ACHN (cell line): ENCODE data around the gene EPHB2.

Experiments
- DNase-seq: peaks from one replicate; pipeline ENCODE4 v3.0.0-alpha.2; 2015
- in situ Hi-C: cut with HindIII; loops from 2 replicates; pipeline ENCODE4 v1.10.0; 2017; ENCODE audit warnings: low sequenced_read_pairs, low pct_ligation_motif_present, low pct_unique_long_range_greater_than_20kb

The EPHB2 gene

GRCh38 chr1:22807340-22807739, 96.7 kb downstream of the EPHB2 start:
- no peak for DNase-seq
- in situ Hi-C loops: no loop called here

- no peak for DNase-seq
- in situ Hi-C loops: no loop called here
Observed at GRCh38 chr1:22808186-22808675, 97.6 kb downstream of the EPHB2 start.

GRCh38 chr1:22808676-22809483, 98.2 kb downstream of the EPHB2 start:
- DNase-seq: no peak
- in situ Hi-C loops: no loop called here

GRCh38 chr1:22809783-22810182, 99.1 kb downstream of the EPHB2 start:
- DNase-seq: no peak
- in situ Hi-C loops: no loop called here

GRCh38 chr1:22810378-22810777, 99.7 kb downstream of the EPHB2 start:
- in situ Hi-C loops: no loop called here
- no peak for DNase-seq

GRCh38 chr1:22812092-22812880, 101.6 kb downstream of the EPHB2 start:
- in situ Hi-C loops: no loop called here
- no peak for DNase-seq

GRCh38 chr1:22812993-22813790, 102.6 kb downstream of the EPHB2 start:
- DNase-seq: no peak
- in situ Hi-C loops: no loop called here

GRCh38 chr1:22814176-22815042, 103.8 kb downstream of the EPHB2 start:
- in situ Hi-C loops: no loop called here
- DNase-seq: no peak

GRCh38 chr1:22815043-22815365, 104.4 kb downstream of the EPHB2 start:
- in situ Hi-C loops: no loop called here
- no peak for DNase-seq

GRCh38 chr1:22815421-22816066, 104.9 kb downstream of the EPHB2 start:
- in situ Hi-C loops: no loop called here

GRCh38 chr1:22816067-22816775, 105.6 kb downstream of the EPHB2 start:
- DNase-seq: no peak
- in situ Hi-C loops: no loop called here

More at GRCh38 chr1:22815421-22816066, 104.9 kb downstream of the EPHB2 start:
- DNase-seq: no peak

- DNase-seq: no peak
- in situ Hi-C loops: no loop called here
Observed at GRCh38 chr1:22816803-22817202, 106.2 kb downstream of the EPHB2 start.

- DNase-seq: no peak
- in situ Hi-C loops: no loop called here
Observed at GRCh38 chr1:22817462-22817861, 106.8 kb downstream of the EPHB2 start.

GRCh38 chr1:22818061-22818770, 107.6 kb downstream of the EPHB2 start:
- in situ Hi-C loops: no loop called here
- DNase-seq: no peak

- in situ Hi-C loops: no loop called here
- DNase-seq: no peak
Observed at GRCh38 chr1:22819361-22819760, 108.7 kb downstream of the EPHB2 start.

GRCh38 chr1:22821027-22821426, 110.4 kb downstream of the EPHB2 start:
- DNase-seq: no peak
- in situ Hi-C loops: no loop called here

- in situ Hi-C loops: no loop called here
- DNase-seq: no peak
Observed at GRCh38 chr1:22822371-22822770, 111.7 kb downstream of the EPHB2 start.
